ENCODE measurements around the gene TFB2M.

DNA sequence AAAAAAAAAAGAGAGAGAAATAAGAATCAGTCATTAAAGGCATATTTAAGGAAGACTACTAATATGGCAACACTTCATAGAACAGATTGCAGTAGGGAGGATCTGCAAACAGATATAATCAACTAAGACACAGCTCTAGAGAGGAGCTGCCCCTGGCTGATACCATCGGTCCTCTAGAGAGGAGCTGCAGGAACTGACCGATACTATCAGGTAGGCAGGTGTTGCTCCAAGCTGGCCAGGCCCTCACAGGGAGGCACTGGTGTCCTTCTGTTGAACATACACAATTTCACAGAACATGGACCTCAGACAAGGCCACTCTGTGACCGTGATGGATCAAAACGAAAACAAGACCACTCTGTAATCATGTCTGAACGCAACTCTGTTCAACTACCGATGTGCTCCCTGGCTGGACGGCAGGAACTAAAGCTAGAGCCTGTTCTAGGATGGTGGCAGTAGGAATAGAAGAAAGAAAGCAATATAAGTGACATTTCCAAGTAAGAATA, 74.5 kb downstream of the TFB2M start:
- TF ChIP-seq CTCF (IDR thresholded peaks at IDR 0.05; ENCODE audit: low read depth, low read length) = no peak
- no peak for TF ChIP-seq EZH2phosphoT487 (IDR thresholded peaks at IDR 0.05; ENCODE audit: low read depth)
